HG03521 (cell line): Measurements from ENCODE around the gene EPN3.

Experiments
- ATAC-seq: cut with Tn5 transposase; IDR thresholded peaks from one replicate; pipeline ENCODE4 v1.9.1; 2021; ENCODE audit warnings: mild to moderate bottlenecking, moderate library complexity; ENCODE audit not compliant: unreplicated experiment

EPN3 gene

DNA sequence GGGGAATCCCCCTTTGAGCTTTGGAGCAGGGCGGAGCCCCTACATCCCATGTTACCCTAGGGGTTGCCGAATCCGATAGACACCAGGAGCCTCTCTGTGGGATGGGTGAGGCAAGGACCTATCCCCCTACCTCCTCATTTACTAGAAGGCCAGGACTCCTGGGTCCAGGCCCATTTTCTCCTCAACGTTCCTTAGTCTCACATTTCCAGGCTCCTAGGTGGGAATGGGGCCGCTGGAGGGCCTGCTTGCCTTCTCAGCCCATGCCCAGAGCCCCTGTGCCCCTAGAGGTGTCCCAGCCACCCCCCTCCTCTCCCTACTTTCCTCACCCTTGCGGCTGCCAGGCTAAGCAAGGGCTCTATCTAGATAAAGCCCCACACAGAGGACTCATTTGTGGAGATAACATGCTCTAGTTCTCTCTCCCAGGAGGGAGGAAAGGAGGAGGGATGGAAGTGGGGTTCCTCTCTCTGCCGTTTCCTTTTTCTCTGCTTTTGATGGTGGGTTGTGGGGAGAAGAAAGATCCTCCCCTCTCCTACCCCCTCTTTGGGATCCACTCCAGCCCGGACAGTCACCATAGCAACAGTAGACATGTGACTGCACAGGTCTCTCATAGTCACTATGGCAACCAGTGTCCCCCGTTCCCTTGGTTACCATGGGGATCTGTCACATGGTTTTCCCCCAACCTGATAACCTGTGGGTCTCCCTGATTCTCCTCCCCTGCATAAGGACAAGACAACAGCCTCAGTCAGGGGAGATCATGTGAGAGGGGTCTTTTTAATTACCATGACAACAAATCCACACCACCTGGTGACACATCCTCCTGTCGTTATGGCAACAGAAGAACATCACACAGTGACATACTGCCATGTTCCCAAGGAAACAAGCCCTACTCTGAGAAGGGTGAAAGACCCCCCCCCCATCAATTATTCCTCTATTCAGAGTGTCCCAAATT lies 33.1 kb downstream of the EPN3 start:
- ATAC-seq, result no peak

DNA sequence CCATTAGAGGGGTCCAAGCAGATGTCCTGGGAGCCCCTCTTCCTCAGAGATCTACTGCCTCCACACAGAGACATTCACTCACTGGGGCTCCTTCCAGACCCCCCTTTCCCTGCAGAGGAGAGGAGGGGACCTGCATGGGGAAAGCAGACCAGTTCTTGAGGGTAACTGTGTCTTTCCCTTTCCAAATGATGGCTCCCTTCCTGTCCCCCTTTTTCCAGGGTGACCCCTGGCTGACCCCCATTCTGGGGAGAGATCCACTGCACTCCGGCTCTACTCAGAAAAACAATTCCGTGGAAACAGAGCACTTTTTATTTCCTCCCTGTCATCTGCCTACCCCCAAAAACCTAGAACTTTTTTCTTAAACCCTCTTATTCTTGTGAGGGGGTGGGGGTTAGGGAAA lies 34.4 kb downstream of the EPN3 start:
- ATAC-seq, result no peak

- ATAC-seq, result no peak
Observed at GRCh38 chr17:50568659-50569058, 36.1 kb downstream of the EPN3 start.

DNA sequence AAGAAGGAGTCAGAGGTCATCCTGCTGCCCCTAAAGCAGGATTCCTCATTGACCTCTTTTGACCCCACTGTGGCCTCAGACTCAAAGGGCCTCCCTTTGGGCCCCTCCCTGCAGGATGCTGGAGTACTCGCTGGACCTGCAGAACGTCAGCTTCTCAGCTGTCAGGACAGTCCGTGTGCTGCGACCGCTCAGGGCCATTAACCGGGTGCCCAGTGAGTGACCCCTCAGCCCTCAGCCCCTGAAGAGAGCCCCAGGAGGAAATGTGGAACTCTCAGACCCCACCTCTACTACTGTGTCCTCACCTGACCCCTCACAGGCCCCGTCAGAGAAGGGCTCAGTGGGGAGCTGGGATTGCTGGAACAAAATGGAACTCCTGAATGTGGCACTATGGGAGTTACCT lies 37.1 kb downstream of the EPN3 start:
- no peak for ATAC-seq

DNA sequence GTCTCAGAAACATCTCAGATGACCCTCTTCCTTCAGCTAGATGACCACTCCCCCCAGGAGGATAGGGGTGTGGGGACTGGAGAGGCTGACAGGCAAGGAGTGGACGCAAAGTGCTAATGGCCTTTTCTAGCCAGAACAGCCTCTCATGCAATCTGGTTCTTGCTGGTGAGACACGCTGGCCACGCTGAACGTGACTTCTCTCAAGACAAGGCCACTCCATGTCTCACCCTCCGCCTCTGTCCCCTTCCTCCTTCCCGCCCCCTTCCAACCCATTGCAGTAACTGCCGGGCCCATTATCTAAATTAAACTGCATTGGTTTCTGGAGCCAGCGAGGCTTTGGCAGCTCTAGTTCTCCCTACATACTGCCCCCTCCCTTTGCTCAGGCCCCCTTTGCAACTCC lies 37.5 kb downstream of the EPN3 start:
- no peak for ATAC-seq

DNA sequence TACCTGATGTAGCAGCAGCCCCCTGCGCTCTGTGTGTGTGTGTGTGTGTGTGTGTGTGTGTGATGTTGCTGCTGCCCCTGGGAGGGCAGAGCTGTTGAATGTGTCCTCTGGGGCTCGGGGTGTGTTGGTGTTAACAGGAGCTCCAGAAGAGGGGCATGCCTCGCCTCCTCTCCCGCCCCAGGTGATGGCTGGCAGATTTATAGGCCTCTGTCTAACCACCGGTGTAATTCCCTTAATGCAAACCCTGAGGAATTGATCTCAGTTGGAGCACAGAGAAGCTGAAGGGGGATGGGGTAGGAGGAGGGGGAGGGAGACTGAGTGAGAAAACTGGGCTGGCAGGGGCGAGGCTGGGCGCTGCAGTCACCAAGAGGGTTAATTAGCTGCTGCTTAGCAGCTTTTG lies 38.0 kb downstream of the EPN3 start:
- ATAC-seq, result no peak

- no peak for ATAC-seq
Observed at GRCh38 chr17:50571681-50572080, 39.1 kb downstream of the EPN3 start.

DNA sequence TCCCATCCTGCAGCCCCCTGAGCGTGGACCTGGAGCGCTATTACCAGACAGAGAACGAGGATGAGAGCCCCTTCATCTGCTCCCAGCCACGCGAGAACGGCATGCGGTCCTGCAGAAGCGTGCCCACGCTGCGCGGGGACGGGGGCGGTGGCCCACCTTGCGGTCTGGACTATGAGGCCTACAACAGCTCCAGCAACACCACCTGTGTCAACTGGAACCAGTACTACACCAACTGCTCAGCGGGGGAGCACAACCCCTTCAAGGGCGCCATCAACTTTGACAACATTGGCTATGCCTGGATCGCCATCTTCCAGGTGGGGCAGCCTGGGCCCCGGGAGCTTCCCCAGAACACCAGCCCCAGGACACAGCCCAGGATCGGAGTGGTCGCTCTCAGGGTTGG lies 40.0 kb downstream of the EPN3 start:
- no peak for ATAC-seq

DNA sequence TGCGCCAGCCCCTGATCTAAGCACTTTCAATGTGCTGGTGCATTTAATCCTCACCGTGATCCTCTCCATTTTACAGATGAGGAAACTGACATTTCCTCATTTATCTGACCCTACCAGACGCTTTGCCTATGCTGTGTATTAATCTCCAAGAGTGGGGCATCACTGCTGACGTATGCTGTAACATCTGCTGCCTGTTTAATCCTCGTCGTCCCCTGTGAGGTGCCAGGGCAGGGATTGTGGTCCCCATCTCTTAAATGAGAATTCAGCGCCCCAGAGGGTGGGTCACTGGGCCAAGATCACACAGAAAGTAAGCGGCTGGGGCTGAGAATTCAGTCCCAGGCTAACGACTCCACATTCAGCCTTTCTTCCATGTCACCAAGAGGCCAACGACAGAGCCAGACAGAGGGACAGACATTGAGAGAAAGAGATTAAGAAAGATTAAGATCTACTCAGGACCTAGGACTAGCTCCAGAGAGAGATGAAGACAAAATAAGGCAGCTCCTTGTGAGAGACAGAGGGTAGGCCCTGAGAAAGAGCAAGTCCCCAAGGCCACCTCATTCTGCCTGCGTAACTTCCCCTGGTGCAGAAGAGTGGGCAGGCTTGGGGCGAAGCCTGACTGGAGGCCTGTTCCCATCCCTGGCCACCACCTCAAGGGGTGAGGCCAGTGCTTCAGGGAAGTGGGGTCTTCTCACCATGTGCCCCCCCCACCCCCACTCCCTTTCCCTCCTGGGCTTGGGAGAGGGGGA lies 41.5 kb downstream of the EPN3 start:
- ATAC-seq, result no peak

DNA sequence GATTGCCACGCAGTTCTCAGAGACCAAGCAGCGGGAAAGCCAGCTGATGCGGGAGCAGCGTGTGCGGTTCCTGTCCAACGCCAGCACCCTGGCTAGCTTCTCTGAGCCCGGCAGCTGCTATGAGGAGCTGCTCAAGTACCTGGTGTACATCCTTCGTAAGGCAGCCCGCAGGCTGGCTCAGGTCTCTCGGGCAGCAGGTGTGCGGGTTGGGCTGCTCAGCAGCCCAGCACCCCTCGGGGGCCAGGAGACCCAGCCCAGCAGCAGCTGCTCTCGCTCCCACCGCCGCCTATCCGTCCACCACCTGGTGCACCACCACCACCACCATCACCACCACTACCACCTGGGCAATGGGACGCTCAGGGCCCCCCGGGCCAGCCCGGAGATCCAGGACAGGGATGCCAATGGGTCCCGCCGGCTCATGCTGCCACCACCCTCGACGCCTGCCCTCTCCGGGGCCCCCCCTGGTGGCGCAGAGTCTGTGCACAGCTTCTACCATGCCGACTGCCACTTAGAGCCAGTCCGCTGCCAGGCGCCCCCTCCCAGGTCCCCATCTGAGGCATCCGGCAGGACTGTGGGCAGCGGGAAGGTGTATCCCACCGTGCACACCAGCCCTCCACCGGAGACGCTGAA lies 43.2 kb downstream of the EPN3 start:
- ATAC-seq, result no peak

DNA sequence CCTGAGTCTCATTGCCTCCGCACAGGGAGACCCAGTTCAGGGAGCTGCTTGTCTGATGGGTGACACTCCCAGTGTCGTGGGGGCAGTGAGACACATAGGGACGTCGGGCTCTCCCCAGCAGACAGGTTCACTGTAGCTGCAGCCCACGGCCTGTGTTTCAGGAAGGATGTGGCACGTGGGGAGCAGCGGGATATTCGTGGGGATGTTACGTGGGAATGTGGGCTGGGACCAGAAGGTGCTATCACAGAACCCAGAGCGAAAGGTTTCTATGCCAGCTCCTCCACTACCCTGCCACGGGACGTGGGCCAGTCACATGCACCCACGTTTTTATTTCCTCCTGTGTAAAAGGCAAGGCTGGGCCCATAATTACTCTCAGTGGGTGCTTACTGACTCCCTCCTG lies 44.3 kb downstream of the EPN3 start:
- no peak for ATAC-seq

GRCh38 chr17:50577451-50577954 lies 45.0 kb downstream of the EPN3 start:
- no peak for ATAC-seq

- ATAC-seq, result no peak
Observed at GRCh38 chr17:50578173-50578572, 45.6 kb downstream of the EPN3 start.

DNA sequence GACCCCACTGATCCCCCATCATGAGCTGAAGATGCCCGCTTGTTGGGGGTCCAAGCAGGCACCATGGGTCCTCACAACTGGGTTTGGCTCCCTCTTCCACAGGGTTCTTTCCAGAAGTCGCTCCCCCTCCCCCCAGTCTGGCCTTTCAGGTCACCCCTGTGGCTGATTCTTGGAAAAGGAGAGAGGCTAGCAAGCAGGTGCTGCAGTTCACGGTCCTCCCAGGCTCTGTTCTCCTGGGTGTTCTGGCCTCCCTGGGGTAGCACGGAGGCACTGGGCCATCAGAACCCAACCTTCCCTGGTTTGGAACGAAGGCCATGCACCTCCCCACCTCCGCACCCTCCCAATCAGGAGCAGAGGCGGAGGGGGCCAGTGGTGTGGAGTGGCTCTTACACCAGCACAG lies 46.9 kb downstream of the EPN3 start:
- ATAC-seq, result no peak

- no peak for ATAC-seq
Observed at GRCh38 chr17:50580646-50581045, 48.1 kb downstream of the EPN3 start.

GRCh38 chr17:50581316-50581715 lies 48.8 kb downstream of the EPN3 start:
- ATAC-seq, result no peak

DNA sequence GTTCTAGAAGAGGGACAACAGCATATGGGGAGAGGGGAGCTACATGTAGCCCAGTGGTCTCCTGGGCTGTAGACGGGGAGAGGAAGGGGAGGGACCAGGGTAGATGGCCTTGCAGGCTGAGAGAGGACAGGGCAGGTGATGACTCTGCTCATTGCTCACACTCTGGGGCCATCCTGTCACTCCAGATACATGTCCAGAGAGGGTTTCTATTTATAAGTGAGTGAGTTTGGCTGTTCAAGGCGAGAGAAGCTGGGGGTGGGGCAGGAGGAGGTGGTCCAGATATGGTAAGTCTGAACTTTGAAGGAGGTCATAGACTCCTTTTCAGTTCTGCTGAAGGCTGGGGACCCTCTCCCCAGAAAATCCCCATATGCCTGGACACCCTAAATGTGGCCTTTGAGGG lies 50.2 kb downstream of the EPN3 start:
- no peak for ATAC-seq

DNA sequence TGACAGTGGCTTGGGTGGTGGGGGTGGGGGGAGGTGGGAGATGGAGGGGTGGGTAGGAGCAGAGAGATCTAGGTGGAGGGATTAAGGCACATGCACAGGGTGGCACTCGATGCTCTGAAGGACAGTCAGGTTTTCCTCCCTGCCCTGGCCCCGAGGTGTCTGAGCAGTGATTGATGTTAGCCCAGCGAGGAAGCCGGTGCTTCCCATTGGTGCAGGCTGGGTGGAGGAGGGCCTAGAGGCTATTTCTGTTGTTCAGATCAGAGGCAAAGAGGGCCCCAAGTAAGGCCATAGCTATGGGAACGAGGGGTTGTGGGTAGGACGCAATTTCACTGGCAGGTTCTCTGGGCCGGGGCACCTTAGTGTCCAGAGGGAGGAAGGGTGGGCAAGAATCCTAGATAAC lies 51.1 kb downstream of the EPN3 start:
- no peak for ATAC-seq

- no peak for ATAC-seq
Observed at GRCh38 chr17:50584116-50584515, 51.6 kb downstream of the EPN3 start.

GRCh38 chr17:50584749-50585148 lies 52.2 kb downstream of the EPN3 start:
- ATAC-seq, result no peak

DNA sequence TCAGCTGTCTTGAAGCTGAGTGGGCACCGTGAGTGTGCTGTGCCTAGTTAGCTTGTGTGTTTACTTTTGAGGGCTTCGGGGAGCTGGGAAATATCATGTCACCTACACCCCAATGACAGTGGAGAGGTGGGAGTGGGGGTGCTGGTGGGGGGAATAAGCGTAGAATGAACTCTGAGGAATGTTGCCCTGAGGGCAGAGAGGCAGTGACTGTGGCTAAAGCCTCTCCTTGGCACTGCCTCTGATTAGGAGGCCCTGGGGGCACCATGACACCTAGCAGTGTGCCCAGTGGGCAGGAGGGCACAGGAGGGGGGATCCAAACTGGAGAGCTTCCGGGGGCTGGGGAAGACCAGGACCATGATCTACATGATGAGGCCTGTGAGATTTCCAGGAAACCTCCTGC lies 52.8 kb downstream of the EPN3 start:
- no peak for ATAC-seq

DNA sequence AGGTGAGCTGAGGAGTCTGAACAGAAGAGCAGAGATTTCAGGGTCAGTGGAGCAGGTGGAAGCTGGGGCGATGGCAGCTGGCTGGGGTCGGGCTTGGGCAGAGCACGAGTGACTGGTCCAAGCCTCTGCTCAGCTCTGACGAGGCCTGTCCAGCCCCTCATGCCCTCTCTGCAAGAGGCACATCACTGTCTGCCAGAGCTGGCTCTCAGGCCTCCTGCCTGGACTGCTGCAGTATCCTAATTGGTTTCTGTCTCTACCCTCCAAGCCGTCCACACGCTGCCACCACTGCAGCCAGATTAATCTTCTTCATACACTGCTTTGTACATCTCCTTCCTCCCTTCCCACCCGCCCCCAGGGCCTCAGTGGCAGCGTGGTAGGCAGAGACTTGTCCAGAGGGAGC lies 53.4 kb downstream of the EPN3 start:
- no peak for ATAC-seq
